Peyer's patch (tissue), 4 donors: ENCODE measurements around the gene PCGF1.

Source experiments
- POLR2A ChIP-seq, 2 donors: fragments of 450-650 bp; IDR thresholded peaks; one replicate each; pipeline ENCODE4 v1.5.1; 2017; ENCODE audit warnings: antibody characterized with exemption in 2 of 2, mild to moderate bottlenecking in 2 of 2, moderate library complexity in 2 of 2
- TF ChIP-seq, protein P1 (sequence below), 6 experiments: fragments of 450-650 bp in 4 of 6; fragments of 200-600 bp in 2 of 6; sonication (generic) in 1 of 6; IDR thresholded peaks; one replicate each; pipeline ENCODE4 v1.5.1; 2017 to 2019; ENCODE audit warnings: antibody characterized with exemption in 6 of 6, mild to moderate bottlenecking in 3 of 6, moderate library complexity in 1 of 6

GRCh38 chr2:74533464-74533863, 26.0 kb upstream of the PCGF1 start:
- TF ChIP-seq, protein P1, sequence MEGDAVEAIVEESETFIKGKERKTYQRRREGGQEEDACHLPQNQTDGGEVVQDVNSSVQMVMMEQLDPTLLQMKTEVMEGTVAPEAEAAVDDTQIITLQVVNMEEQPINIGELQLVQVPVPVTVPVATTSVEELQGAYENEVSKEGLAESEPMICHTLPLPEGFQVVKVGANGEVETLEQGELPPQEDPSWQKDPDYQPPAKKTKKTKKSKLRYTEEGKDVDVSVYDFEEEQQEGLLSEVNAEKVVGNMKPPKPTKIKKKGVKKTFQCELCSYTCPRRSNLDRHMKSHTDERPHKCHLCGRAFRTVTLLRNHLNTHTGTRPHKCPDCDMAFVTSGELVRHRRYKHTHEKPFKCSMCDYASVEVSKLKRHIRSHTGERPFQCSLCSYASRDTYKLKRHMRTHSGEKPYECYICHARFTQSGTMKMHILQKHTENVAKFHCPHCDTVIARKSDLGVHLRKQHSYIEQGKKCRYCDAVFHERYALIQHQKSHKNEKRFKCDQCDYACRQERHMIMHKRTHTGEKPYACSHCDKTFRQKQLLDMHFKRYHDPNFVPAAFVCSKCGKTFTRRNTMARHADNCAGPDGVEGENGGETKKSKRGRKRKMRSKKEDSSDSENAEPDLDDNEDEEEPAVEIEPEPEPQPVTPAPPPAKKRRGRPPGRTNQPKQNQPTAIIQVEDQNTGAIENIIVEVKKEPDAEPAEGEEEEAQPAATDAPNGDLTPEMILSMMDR (IDR thresholded peaks at IDR 0.05), result no peak
- TF ChIP-seq POLR2A (IDR thresholded peaks at IDR 0.05), result no peak
